ENCODE measurements around the gene GPC6. TPM values are rescaled to one million over a fixed set of nuclear protein-coding genes. Genes with fewer than 3 reads are reported as not detected.

Gene GPC6
- total and polyA plus RNA-seq, 2 experiments from 2014 or later, result 26.0 to 92.8 TPM

GRCh38 chr13:94331281-94331680 lies 1104.7 kb downstream of the GPC6 start:
- Histone ChIP-seq H3K27ac (no peak overlapping the region), H4K20me1 (ENCODE audit: insufficient read depth, poor library complexity, severe bottlenecking) (no peaks in the 10 kb centered on the region), H3K27me3 (no peaks in the 10 kb centered on the region), H3K9me2 (replicated peaks; ENCODE audit: insufficient read depth) (no peaks in the 10 kb centered on the region), H3K36me3 (replicated peaks; ENCODE audit: insufficient read depth, low read depth) (no peaks in the 10 kb centered on the region), H3K4me3 (no peak overlapping the region), H3K79me2 (no peaks in the 10 kb centered on the region), H3K9me3 (ENCODE audit: low read depth) (no peaks in the 10 kb centered on the region), H3K4me1 (ENCODE audit: insufficient read depth) (peaks cover 28% of the 10 kb centered on the region), H3K4me2 (no peak overlapping the region), H2AFZ (no peak overlapping the region)
- no peak for DNase-seq (ENCODE audit: low spot score)
- whole genome bisulfite sequencing (ENCODE audit: low lambda C conversion rate, missing lambda C conversion rate), result 91% methylated on average over 3 of the region's 3 CpGs
- TF ChIP-seq EZH2phosphoT487 (IDR thresholded peaks at IDR 0.05; ENCODE audit: low read depth, severe bottlenecking, unreplicated experiment), result no peak
- TF ChIP-seq CTCF (IDR thresholded peaks at IDR 0.05; ENCODE audit: poor library complexity), result no peak
- TF ChIP-seq EZH2 (IDR thresholded peaks at IDR 0.05; ENCODE audit: borderline replicate concordance), result no peak

- H3K27me3 ChIP-seq, result no peaks in the 10 kb centered on the region
- peaks cover 28% of the 10 kb centered on the region for H3K4me1 ChIP-seq (ENCODE audit: insufficient read depth)
- H3K36me3 ChIP-seq (replicated peaks; ENCODE audit: insufficient read depth, low read depth), result no peaks in the 10 kb centered on the region
- peak overlapping the region; percentile 56 for H3K4me2 ChIP-seq
- H4K20me1 ChIP-seq (ENCODE audit: insufficient read depth, poor library complexity, severe bottlenecking), result no peaks in the 10 kb centered on the region
- no peaks in the 10 kb centered on the region for H3K79me2 ChIP-seq
- peak overlapping the region; percentile 13 for H3K27ac ChIP-seq
- 56% methylated on average over 10 of the region's 10 CpGs for WGBS (ENCODE audit: low lambda C conversion rate, missing lambda C conversion rate)
- H3K9me2 ChIP-seq (replicated peaks; ENCODE audit: insufficient read depth), result no peaks in the 10 kb centered on the region
- H3K4me3 ChIP-seq, result no peak overlapping the region
- H2AFZ ChIP-seq, result no peak overlapping the region
- TF ChIP-seq EZH2phosphoT487 (IDR thresholded peaks at IDR 0.05; ENCODE audit: low read depth, severe bottlenecking, unreplicated experiment) (no peak), EZH2 (IDR thresholded peaks at IDR 0.05; ENCODE audit: borderline replicate concordance) (no peak), CTCF (IDR thresholded peaks at IDR 0.05; ENCODE audit: poor library complexity) (no peak)
- no peak for DNase-seq (ENCODE audit: low spot score)
- H3K9me3 ChIP-seq (ENCODE audit: low read depth), result no peaks in the 10 kb centered on the region
Observed at GRCh38 chr13:94332359-94333096, 1105.9 kb downstream of the GPC6 start.

- Histone ChIP-seq H4K20me1 (ENCODE audit: insufficient read depth, poor library complexity, severe bottlenecking) (no peaks in the 10 kb centered on the region), H3K27ac (peak overlapping the region; percentile 13), H3K9me3 (ENCODE audit: low read depth) (no peaks in the 10 kb centered on the region), H3K36me3 (replicated peaks; ENCODE audit: insufficient read depth, low read depth) (no peaks in the 10 kb centered on the region), H3K4me3 (no peak overlapping the region), H3K79me2 (no peaks in the 10 kb centered on the region), H3K27me3 (no peaks in the 10 kb centered on the region), H3K9me2 (replicated peaks; ENCODE audit: insufficient read depth) (no peaks in the 10 kb centered on the region), H3K4me2 (peak overlapping the region; percentile 56), H3K4me1 (ENCODE audit: insufficient read depth) (peaks cover 28% of the 10 kb centered on the region), H2AFZ (no peak overlapping the region)
- TF ChIP-seq EZH2phosphoT487 (IDR thresholded peaks at IDR 0.05; ENCODE audit: low read depth, severe bottlenecking, unreplicated experiment) (no peak), EZH2 (IDR thresholded peaks at IDR 0.05; ENCODE audit: borderline replicate concordance) (no peak), CTCF (IDR thresholded peaks at IDR 0.05; ENCODE audit: poor library complexity) (no peak)
- DNase-seq (ENCODE audit: low spot score), result no peak
- WGBS (ENCODE audit: low lambda C conversion rate, missing lambda C conversion rate), result 40% methylated on average over 4 of the region's 4 CpGs
Observed at GRCh38 chr13:94333131-94333820, 1106.7 kb downstream of the GPC6 start.
